K562 (cell line): Measurements from ENCODE around the gene NAA80. TPM values are rescaled to one million over a fixed set of nuclear protein-coding genes. Genes with fewer than 3 reads are reported as not detected.

ENCODE experiments used
- CGGBP1 ChIP-seq: fragments of 250-450 bp; sonication (Bioruptor Pico); IDR thresholded peaks from 2 replicates; pipeline ENCODE4 v1.9.0; 2021; ENCODE audit warnings: mild to moderate bottlenecking
- CREM ChIP-seq: IDR thresholded peaks from 2 replicates; pipeline ENCODE4 v1.6.1; 2014; ENCODE audit warnings: antibody characterized with exemption, low read depth
- HCFC1 ChIP-seq: IDR thresholded peaks from 2 replicates; pipeline ENCODE4 v1.6.1; 2012; ENCODE audit warnings: low read depth, low read length, improper control_type of control experiment
- HMGN3 ChIP-seq: IDR thresholded peaks from 2 replicates; pipeline ENCODE4 v1.6.1; 2011; ENCODE audit warnings: borderline replicate concordance, low read depth, mild to moderate bottlenecking, mixed read lengths, low read length; ENCODE audit not compliant: insufficient read length; ENCODE audit errors: extremely low read depth
- KAT7 ChIP-seq: sonication (generic); formaldehyde crosslinking; IDR thresholded peaks from 2 replicates; pipeline ENCODE4 v1.8.0; 2022; ENCODE audit warnings: missing genetic modification reagents, mild to moderate bottlenecking, borderline replicate concordance
- KAT8 ChIP-seq: fragments of 450-650 bp; IDR thresholded peaks from 2 replicates; pipeline ENCODE4 v1.6.1; 2016; ENCODE audit warnings: low read depth, mild to moderate bottlenecking
- MED1 ChIP-seq: sonication (generic); formaldehyde crosslinking; IDR thresholded peaks from 2 replicates; pipeline ENCODE4 v1.8.1; 2023; ENCODE audit warnings: missing genetic modification reagents, borderline replicate concordance
- MEF2D ChIP-seq: conservative IDR thresholded peaks from 2 replicates; pipeline ENCODE4 v1.6.1; 2016; ENCODE audit warnings: low read depth, missing genetic modification characterization, missing compliant biosample characterization
- PBX2 ChIP-seq, 2 experiments: IDR thresholded peaks in 1 of 2; conservative IDR thresholded peaks in 1 of 2; 2 replicates each; pipeline ENCODE4 v1.6.1; 2016; ENCODE audit warnings: low read depth in 2 of 2, mild to moderate bottlenecking in 1 of 2, missing compliant biosample characterization in 1 of 2, missing genetic modification characterization in 1 of 2, moderate library complexity in 1 of 2
- POLR2G ChIP-seq: fragments of 200-400 bp; formaldehyde crosslinking; IDR thresholded peaks from 2 replicates; pipeline ENCODE4 v1.6.1; 2017; ENCODE audit warnings: low read depth, mild to moderate bottlenecking, antibody characterized with exemption, low read length, moderate library complexity
- RFX1 ChIP-seq: fragments of 450-650 bp; IDR thresholded peaks from 2 replicates; pipeline ENCODE4 v1.6.1; 2016; ENCODE audit warnings: mild to moderate bottlenecking, moderate library complexity
- TAF7 ChIP-seq: fragments of 450-650 bp; IDR thresholded peaks from 2 replicates; pipeline ENCODE4 v1.6.1; 2016; ENCODE audit warnings: missing genetic modification characterization, missing compliant biosample characterization
- TEAD2 ChIP-seq: fragments of 450-650 bp; IDR thresholded peaks from 2 replicates; pipeline ENCODE4 v1.6.1; 2016; ENCODE audit warnings: missing genetic modification characterization, control low read depth, missing compliant biosample characterization
- ZNF217 ChIP-seq: sonication (generic); formaldehyde crosslinking; IDR thresholded peaks from 2 replicates; pipeline ENCODE4 v1.8.0; 2022; ENCODE audit warnings: mild to moderate bottlenecking, missing genetic modification reagents
- ZNF57 ChIP-seq: fragments of 450-650 bp; formaldehyde crosslinking; IDR thresholded peaks from 2 replicates; pipeline ENCODE4 v1.4.0; 2020; ENCODE audit warnings: mild to moderate bottlenecking, moderate library complexity
- ZSCAN29 ChIP-seq: fragments of 450-650 bp; IDR thresholded peaks from 2 replicates; pipeline ENCODE4 v1.6.1; 2017
- polyA plus RNA-seq, 8 experiments: library from polyadenylated mRNA; depleted of rRNA in 4 of 8; stranded (reverse) in 5 of 8; unstranded in 3 of 8; fragments of >200 nt; fragmentation: Nextera tagmentation in 2 of 8; fragmentation: Illumina TruSeq in 1 of 8; extraction: Ambion mirVana in 2 of 8; extraction: Trizol in 1 of 8; gene quantifications; 2 replicates each; pipeline versions ENCODE4 v1.2.1 to v1.2.3, GENCODE V29; 2011 to 2014; ENCODE audit warnings: inconsistent platforms in 1 of 8, missing spikeins in 1 of 8
- total RNA-seq, 7 experiments: library from RNA; depleted of rRNA in 6 of 7; stranded (reverse); fragments of >200 nt in 6 of 7; fragmentation: Illumina TruSeq in 2 of 7; extraction: Trizol in 2 of 7; gene quantifications; 2 replicates each; pipeline versions ENCODE4 v1.2.1 to v1.2.3, GENCODE V29; 2011 to 2021; ENCODE audit warnings: low replicate concordance in 1 of 7

NAA80 gene
- total and polyA plus RNA-seq, 9 of the 15 experiments (the other 6 are each of a cell fraction or from before 2014, with no cell fraction given), result 0.82 to 24.0 (median 8.6) TPM

- TF ChIP-seq CGGBP1 (CRISPR knock-in tag) (no peak), RFX1 (peak; percentile 80; the same call in 1 of the 2 replicates), ZSCAN29 (no peak), TAF7 (tag) (no peak), HMGN3 (peak; percentile 34), KAT8 (no peak), KAT7 (CRISPR knock-in tag) (peak; percentile 76; the same call in 1 of the 2 replicates), HCFC1 (peak; percentile 60), ZNF57 (no peak), MED1 (no peak), MEF2D (tag) (no peak), ZNF217 (CRISPR knock-in tag) (no peak), PBX2 (CRISPR knock-in tag; IDR thresholded peaks at IDR 0.05; ENCODE audit: low read depth) (no peak), PBX2 (tag; conservative IDR thresholded peaks at IDR 0.05; ENCODE audit: low read depth) (no peak), CREM (peak; percentile 92), TEAD2 (tag) (no peak), POLR2G (peak; percentile 95)
These were observed 28.9 kb upstream of the NAA80 start, which contains the start of gene TUSC2 (continued) for GRCh38 chr3:50327943-50328691.
